Endodermal cell (in vitro differentiated cells): ENCODE measurements around the gene CELF2. TPM values are rescaled to one million over a fixed set of nuclear protein-coding genes. Genes with fewer than 3 reads are reported as not detected.

Experiments used
- DNase-seq: peaks from one replicate; pipeline ENCODE4 v3.0.0-alpha.2; 2017
- H3K27ac ChIP-seq: 2 replicates; pipeline ENCODE4 v1.5.1; 2013; ENCODE audit warnings: mild to moderate bottlenecking, low read depth, low read length, moderate library complexity
- H3K27me3 ChIP-seq: 2 replicates; pipeline ENCODE4 v1.6.1; 2013; ENCODE audit warnings: mild to moderate bottlenecking, low read length, moderate library complexity; ENCODE audit not compliant: insufficient read depth, control insufficient read depth, poor library complexity, severe bottlenecking
- H3K36me3 ChIP-seq: 2 replicates; pipeline ENCODE4 v1.7.0; 2013; ENCODE audit warnings: mild to moderate bottlenecking, low read length, moderate library complexity; ENCODE audit not compliant: control insufficient read depth, insufficient read depth
- H3K4me1 ChIP-seq: one replicate; pipeline ENCODE4 v1.7.0; 2013; ENCODE audit warnings: low read length; ENCODE audit not compliant: control insufficient read depth, insufficient read depth
- H3K4me3 ChIP-seq: 2 replicates; pipeline ENCODE4 v1.5.1; 2013; ENCODE audit warnings: mild to moderate bottlenecking, low read length, moderate library complexity
- H3K9ac ChIP-seq: 2 replicates; pipeline ENCODE4 v1.6.1; 2013; ENCODE audit warnings: mild to moderate bottlenecking, low read length, moderate library complexity; ENCODE audit not compliant: poor library complexity, severe bottlenecking; ENCODE audit errors: extremely low read depth
- H3K9me3 ChIP-seq: 2 replicates; pipeline ENCODE4 v1.6.1; 2013; ENCODE audit warnings: mild to moderate bottlenecking, low read length, moderate library complexity; ENCODE audit not compliant: control insufficient read depth
- H3K27ac Mint-ChIP-seq: 2 replicates; pipeline ENCODE4 v1.8.0; 2020; ENCODE audit warnings: mixed read lengths
- H3K27me3 Mint-ChIP-seq: 2 replicates; pipeline ENCODE4 v1.8.0; 2021; ENCODE audit warnings: mild to moderate bottlenecking, mixed read lengths; ENCODE audit not compliant: insufficient read depth
- H3K36me3 Mint-ChIP-seq: 2 replicates; pipeline ENCODE4 v1.8.0; 2020; ENCODE audit warnings: low read depth, mixed read lengths
- H3K4me1 Mint-ChIP-seq: 2 replicates; pipeline ENCODE4 v1.8.0; 2020; ENCODE audit warnings: mixed read lengths
- H3K4me3 Mint-ChIP-seq: 2 replicates; pipeline ENCODE4 v1.8.0; 2020; ENCODE audit warnings: mild to moderate bottlenecking, moderate library complexity, mixed read lengths
- H3K9me3 Mint-ChIP-seq: 2 replicates; pipeline ENCODE4 v1.8.0; 2020; ENCODE audit warnings: mild to moderate bottlenecking, mixed read lengths
- WGBS, 2 experiments: methylation state at CpG; one replicate each; pipeline versions ENCODE4 v1.1.5 to v1.1.7; 2013; ENCODE audit warnings: missing lambda C conversion rate in 2 of 2, mixed read lengths in 1 of 2; ENCODE audit not compliant: insufficient coverage in 1 of 2, insufficient read length in 1 of 2; 5-methylcytosine and 5-hydroxymethylcytosine counted together
- total RNA-seq, 2 donors: library from RNA; stranded (reverse); fragmentation: NEBNext Ultra II Directional in 1 of 2; extraction: Animal tissue kit (Norgen Biotek cat#: 25700) in 1 of 2; gene quantifications; 2 replicates in 1 of 2; 3 replicates in 1 of 2; pipeline ENCODE4 v1.2.1, GENCODE V29; 2021
- TF ChIP-seq, protein P1 (sequence below): fragments of 200-600 bp; sonication (generic); conservative IDR thresholded peaks from 2 replicates; pipeline ENCODE4 v1.5.0; 2021; ENCODE audit warnings: antibody characterized with exemption, mild to moderate bottlenecking

Gene CELF2
- total RNA-seq, 2 donors from 2014 or later = 79.9 to 96.1 TPM

- Mint-ChIP-seq H3K9me3 (no peaks in the 10 kb centered on the region), H3K36me3 (no peaks in the 10 kb centered on the region)
- DNase-seq = no peak
These were observed 30.6 kb upstream of the CELF2 start for GRCh38 chr10:10987111-10987510.

DNA sequence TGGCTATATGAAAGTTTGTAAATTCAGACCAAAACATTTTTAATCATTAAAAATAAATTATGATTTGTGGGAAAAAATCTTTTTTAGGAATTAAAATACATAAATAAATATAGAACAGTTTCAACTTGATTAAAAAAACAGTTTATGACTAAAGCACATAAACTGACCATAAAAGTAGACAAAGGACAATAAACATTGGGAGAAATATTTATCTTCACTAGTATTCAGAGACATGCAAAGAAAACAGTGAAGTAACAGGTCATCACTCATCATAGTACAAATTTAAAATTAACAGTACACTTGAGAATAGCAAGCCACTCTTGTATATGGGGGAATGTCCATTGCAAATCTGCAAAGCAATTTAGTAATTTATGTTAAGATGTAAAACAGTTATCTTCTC, 28.0 kb upstream of the CELF2 start:
- H3K4me3 Mint-ChIP-seq = no peak overlapping the region
- no peak overlapping the region for H3K27ac Mint-ChIP-seq
- H3K9ac ChIP-seq = no peak overlapping the region
- TF ChIP-seq, protein P1, sequence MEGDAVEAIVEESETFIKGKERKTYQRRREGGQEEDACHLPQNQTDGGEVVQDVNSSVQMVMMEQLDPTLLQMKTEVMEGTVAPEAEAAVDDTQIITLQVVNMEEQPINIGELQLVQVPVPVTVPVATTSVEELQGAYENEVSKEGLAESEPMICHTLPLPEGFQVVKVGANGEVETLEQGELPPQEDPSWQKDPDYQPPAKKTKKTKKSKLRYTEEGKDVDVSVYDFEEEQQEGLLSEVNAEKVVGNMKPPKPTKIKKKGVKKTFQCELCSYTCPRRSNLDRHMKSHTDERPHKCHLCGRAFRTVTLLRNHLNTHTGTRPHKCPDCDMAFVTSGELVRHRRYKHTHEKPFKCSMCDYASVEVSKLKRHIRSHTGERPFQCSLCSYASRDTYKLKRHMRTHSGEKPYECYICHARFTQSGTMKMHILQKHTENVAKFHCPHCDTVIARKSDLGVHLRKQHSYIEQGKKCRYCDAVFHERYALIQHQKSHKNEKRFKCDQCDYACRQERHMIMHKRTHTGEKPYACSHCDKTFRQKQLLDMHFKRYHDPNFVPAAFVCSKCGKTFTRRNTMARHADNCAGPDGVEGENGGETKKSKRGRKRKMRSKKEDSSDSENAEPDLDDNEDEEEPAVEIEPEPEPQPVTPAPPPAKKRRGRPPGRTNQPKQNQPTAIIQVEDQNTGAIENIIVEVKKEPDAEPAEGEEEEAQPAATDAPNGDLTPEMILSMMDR = no peak
- no peaks in the 10 kb centered on the region for H3K36me3 ChIP-seq
- no peaks in the 10 kb centered on the region for H3K27me3 Mint-ChIP-seq
- H3K27me3 ChIP-seq = no peaks in the 10 kb centered on the region
- no peak overlapping the region for H3K27ac ChIP-seq
- no peak overlapping the region for H3K4me3 ChIP-seq
- H3K36me3 Mint-ChIP-seq = no peaks in the 10 kb centered on the region
- DNase-seq = no peak
- peaks cover 17% of the 10 kb centered on the region for H3K9me3 ChIP-seq
- H3K4me1 ChIP-seq = no peaks in the 10 kb centered on the region
- H3K9me3 Mint-ChIP-seq = peaks cover 13% of the 10 kb centered on the region
- no peaks in the 10 kb centered on the region for H3K4me1 Mint-ChIP-seq

More at GRCh38 chr10:10987111-10987510, 30.6 kb upstream of the CELF2 start:
- H3K9ac ChIP-seq = no peak overlapping the region
- Mint-ChIP-seq H3K27ac (no peak overlapping the region), H3K4me1 (no peaks in the 10 kb centered on the region), H3K27me3 (no peaks in the 10 kb centered on the region), H3K4me3 (no peak overlapping the region)
- H3K4me3 ChIP-seq = no peak overlapping the region
- TF ChIP-seq, protein P1 = no peak
- no peaks in the 10 kb centered on the region for H3K4me1 ChIP-seq
- WGBS, 2 experiments = 94% methylated on average over 5 of the region's 6 CpGs; no CpG with 5 or more reads in 1 of the 2 experiments
- no peak overlapping the region for H3K27ac ChIP-seq
- H3K27me3 ChIP-seq = no peaks in the 10 kb centered on the region
- no peaks in the 10 kb centered on the region for H3K36me3 ChIP-seq
- no peaks in the 10 kb centered on the region for H3K9me3 ChIP-seq

DNA sequence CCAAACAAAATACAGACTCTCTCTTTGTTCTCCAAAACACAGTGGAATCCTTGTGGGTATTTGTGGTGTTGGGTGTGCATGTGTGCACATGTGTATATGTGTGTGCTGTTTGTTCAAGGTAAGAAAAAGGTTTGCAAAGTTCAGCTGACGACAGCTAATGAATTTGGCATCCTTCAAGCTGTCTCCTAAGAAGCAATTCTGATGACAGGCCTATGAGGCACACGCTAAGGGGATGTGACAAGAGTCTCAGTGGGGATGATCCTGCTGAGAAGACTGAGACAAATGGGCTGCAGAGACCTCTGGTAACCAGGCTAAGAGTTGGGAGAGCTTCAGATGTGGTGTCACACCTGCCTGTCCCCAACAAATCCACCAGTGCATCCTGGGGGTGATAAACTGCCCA, 26.5 kb upstream of the CELF2 start:
- Mint-ChIP-seq H3K4me3 (no peak overlapping the region), H3K36me3 (no peaks in the 10 kb centered on the region), H3K4me1 (no peaks in the 10 kb centered on the region), H3K27ac (no peak overlapping the region), H3K9me3 (peaks cover 17% of the 10 kb centered on the region), H3K27me3 (no peaks in the 10 kb centered on the region)
- TF ChIP-seq, protein P1 = no peak
- Histone ChIP-seq H3K4me3 (no peak overlapping the region), H3K4me1 (no peaks in the 10 kb centered on the region), H3K36me3 (no peaks in the 10 kb centered on the region), H3K27me3 (no peaks in the 10 kb centered on the region), H3K9me3 (peaks cover 17% of the 10 kb centered on the region), H3K9ac (no peak overlapping the region), H3K27ac (no peak overlapping the region)
- 80 to 95% methylated on average over 1 to 2 of the region's 2 CpGs for WGBS, 2 experiments
- DNase-seq = no peak
